NCI-H2227 (cell line): ENCODE data around the gene ZDHHC13.

Source experiments
- DNase-seq: peaks from one replicate; lab custom pipeline; 2025; ENCODE audit not compliant: unreplicated experiment; lab: John Stamatoyannopoulos, UW

Gene ZDHHC13

DNA sequence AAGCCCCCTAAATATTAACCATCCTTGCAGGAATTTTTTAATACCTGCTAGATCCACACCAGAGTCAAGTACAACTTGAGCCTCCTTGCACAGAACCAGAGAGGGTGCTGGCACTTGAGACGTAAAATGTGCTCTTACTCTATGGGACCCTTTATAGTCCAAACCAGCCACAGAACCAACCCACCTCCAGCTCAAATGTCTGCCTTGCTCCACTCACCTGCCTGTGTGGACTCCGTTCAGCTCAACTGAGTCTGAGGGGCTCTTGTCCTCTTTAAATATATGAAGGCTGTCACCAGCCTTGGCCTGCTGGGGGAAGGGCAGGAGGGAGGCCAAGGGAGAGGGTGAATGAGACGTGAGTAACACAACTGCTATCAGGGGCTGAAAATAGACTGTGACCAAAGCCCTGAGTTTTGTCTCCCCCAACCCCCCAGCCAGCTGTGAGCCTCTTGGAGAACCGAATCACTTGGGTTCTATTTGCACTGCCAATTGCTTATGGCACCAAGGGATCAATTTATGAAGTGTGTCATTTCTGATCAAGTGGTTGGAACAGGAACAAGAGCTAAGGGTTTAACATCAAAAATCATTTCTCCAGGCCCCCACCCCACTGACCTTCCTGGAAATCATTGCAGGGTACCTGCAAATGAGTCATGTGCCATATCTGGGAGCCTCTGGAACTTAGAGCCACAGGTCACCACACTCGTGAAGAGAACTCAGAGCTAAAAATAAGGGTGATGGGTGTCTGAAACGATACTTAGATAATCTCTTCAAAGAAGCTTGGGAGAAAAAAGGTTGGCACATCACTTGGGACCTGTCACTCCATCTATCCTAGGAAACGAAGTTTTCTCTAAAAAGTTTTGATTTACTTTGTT lies 85.0 kb downstream of the ZDHHC13 start, which contains the start of gene CSRP3:
CSRP3 (minus strand) TSS at position 247 of the 869 bp plus-strand sequence. CDS start 9,535 bp downstream, outside the sequence.
- DNase-seq = no peak

GRCh38 chr11:19204836-19205235 lies 87.9 kb downstream of the ZDHHC13 start:
- no peak for DNase-seq

DNA sequence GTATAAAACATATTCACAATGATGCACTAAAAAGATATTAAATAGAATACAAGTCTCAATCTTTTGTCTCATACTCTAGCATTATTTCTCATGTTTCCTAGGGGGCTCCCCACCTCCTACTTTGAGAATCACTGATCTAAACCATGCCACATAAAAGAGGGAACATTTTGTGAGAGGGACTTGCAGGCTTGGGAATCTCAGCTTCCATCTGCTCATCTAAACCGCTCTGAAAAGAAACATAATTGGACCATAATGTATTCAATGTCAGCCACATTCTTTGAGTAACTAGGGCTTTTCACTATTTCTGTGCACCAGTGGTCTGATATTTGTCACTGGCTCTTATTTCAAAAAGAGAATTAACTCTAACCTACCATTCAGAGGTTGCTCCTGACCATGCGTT lies 91.2 kb downstream of the ZDHHC13 start:
- DNase-seq = no peak

GRCh38 chr11:19208959-19209546 lies 92.1 kb downstream of the ZDHHC13 start:
- no peak for DNase-seq

DNA sequence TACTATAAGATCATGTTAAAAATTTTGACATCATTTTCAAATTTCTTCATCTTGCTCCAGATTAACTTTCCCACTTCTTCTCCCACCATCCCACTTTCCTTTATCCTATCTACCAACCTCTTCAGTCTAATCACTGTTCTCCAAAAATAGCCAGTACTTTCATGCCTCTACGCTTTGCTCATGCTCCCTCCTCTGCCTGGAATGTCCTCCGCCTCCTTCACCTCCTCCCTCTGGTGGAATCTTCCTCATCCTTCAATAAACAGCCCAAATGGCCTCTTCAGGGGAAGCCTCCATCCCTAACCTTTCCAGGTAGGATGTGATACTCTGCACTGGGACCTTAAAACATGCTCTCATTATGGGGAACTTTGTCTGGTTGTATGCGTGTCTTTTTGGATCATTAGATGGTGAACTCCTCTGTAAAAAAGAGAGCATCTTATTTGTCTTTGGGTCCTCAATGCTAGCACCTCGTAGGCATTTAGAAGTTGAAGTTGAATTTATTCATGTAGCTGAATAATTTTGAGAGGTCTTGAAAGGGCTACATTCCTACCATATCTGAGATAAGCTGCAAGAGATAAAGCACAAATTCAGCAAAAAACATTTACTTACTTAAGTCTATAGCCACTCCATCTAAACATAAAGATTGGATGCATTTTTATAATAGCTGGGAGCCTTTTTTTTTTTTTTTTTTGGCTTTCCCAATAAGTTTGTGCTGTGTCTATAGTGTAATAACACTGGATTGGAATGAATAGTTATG lies 92.8 kb downstream of the ZDHHC13 start:
- DNase-seq = no peak

- DNase-seq = no peak
Measured at GRCh38 chr11:19216021-19216420, 99.1 kb downstream of the ZDHHC13 start.

DNA sequence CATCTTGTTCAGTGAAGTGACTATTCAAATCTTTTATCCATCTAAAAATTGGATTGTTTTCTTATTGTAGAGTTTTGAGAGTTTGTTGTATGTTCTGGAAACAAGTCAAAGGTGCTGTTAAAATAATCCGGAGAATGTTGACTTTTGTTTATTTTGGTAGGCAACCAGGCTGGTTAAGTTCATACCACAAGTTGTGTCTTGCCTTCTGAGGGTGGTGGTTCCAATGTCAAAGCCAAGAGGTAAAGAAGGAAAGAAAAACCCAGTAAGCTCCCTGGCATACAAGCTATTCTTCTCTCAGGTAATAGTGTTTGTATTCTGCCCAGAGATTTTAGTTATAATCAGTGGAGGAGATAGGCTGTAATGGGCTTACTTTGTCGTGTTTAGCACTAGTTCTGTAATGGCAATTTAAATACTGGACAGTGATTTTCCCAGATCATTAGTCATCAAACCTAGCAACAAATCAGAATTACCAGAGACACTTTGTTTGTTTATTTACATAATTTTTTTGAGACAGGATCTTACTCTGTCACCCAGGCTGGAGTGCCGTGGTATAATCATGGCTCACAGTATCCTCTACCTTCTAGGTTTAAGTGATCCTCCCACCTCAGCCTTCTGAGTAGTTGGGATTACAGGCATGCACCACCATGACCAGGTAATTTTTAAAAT lies 99.9 kb downstream of the ZDHHC13 start:
- DNase-seq = no peak

DNA sequence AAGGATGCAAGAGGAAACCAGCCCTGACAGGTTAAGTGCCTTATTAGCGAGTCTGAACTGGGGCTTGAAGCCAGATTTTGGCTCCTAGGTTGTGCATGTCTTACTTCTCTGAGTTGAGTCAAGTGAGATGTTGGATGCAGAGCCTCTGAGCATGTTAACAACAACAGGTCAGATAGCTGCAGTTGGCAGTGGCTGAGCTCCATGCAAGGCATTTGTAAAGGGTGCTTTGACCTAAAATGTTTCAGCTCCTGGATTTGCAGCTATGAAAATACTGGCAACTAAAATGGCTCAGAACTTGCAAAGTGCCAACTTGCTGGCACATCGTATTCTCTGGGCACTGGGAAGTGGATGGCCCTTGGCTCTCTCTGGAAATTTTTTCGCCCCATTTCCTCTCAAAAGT lies 101.2 kb downstream of the ZDHHC13 start:
- no peak for DNase-seq

DNA sequence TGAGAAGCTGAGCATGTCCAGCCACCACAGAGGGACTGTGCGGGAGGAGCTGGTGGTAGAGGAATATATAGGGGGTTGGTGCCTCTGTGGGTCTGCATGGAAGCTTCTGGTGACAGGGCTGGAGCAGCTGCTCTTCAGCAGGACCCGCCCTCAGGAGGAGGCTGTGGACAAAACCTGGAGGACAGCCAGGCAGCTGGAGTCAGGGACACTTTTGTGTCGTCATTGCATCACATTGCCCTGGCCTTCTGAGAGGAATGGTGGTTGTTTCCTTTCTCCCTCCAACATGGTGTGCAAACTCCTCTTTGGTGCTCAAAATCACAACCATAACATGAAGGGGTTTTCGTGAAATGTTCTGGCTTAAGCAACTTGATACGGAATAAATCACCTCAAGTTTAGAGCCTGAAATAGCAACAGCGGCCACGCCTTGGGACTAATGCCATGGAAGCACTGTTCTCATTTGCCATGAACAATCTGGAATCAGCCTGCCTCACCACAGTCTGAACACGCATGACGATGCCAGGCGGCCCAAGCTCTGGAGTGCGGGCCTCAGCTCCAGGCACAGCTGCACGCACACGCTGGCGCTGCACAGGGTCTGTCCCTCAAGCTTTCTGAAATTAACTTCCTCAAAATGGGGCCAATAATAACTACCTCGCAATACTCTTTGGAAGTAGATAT lies 102.0 kb downstream of the ZDHHC13 start:
- DNase-seq = no peak

DNA sequence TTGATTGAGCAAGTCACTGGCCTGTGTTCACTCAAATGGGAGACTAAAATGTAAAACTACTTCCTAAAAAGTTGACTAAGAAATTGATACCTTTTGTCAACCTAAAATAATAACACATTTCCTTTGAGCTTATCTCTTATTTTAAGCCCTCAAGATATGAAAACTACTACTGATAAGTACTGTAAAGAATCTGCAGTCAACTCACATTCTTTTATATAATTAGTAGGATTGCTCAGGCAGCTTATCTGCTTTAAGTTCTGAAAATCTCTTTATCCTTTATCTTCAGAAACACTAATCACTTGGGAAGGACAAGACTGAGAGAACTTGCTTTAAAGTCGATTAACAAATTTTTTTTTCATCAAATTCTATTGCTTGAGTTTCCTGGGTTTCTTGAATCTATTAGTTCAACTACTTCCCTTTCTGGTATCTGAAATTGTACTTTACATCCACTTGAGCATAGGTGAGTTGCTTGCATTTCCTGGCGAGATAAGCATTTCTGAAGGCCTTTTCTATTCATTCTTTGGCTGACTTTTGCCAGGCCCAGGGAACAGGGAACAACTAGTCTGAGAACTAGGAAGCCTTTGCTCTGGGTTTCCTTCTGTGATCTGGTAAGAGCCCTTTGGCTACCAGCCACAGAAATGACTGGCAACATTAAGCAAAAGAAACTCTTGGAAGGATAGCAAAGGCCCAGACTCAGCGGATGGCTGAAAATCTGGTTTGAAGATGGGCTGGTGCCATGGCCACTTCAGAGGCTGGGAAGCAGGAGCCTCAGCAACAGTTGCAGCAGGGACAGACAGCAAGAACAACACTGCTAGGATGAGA lies 104.1 kb downstream of the ZDHHC13 start:
- DNase-seq = no peak

DNA sequence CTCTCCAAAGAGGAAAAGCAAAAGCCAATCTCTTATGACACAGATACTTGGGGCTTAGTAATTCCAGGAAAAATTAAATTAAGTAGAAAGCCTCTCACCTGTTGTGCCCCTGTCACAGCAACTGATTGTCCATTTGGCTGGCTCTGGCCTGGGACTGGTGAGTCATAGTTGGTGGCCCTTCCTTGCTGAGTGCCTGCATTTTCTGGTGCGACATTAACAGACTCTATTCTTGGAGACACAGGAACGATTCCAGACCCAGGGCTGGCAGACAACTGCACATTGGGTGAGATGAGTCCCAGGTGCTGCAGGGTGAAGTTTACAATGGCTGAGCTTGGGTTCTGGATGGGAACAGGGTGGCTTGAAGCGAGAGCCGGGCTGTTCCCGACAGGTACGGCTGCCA lies 108.2 kb downstream of the ZDHHC13 start:
- DNase-seq = no peak

GRCh38 chr11:19225581-19225980 lies 108.6 kb downstream of the ZDHHC13 start:
- no peak for DNase-seq
